Activated naive CD4-positive, alpha-beta T cell treated with anti-CD3 and anti-CD28 coated beads, Interleukin-2, amount 50 U/mL, for 72 hours (primary cell): ENCODE data around the gene CERS2. TPM values are rescaled to one million over a fixed set of nuclear protein-coding genes. Genes with fewer than 3 reads are reported as not detected.
A peak's percentile ranks its signal among the peaks of the same experiment; 100 is the strongest.

ENCODE experiments used
- ATAC-seq, 2 donors: fragments of 150-1000 bp; cut with Tn5 transposase; 2 replicates each; pipeline ENCODE4 v1.10.0; 2021; ENCODE audit warnings: mild to moderate bottlenecking in 2 of 2, moderate library complexity in 2 of 2
- DNase-seq, 2 donors: peaks; one replicate each; pipeline ENCODE4 v3.0.0; 2021 to 2022; ENCODE audit warnings: low spot score in 2 of 2
- H3K27ac Mint-ChIP-seq, 2 donors: one replicate each; pipeline ENCODE4 v1.8.0; 2022; ENCODE audit warnings: mild to moderate bottlenecking in 2 of 2, mixed read lengths in 2 of 2
- H3K36me3 Mint-ChIP-seq, 2 donors: one replicate each; pipeline ENCODE4 v1.8.0; 2022; ENCODE audit warnings: mixed read lengths in 2 of 2
- H3K9me3 Mint-ChIP-seq, 2 donors: one replicate each; pipeline ENCODE4 v1.8.0; 2022; ENCODE audit warnings: mixed read lengths in 2 of 2
- total RNA-seq, 2 donors: library from RNA; stranded (reverse); gene quantifications; one replicate each; pipeline ENCODE4 v1.2.3, GENCODE V29; 2022

Gene CERS2
- total RNA-seq = 100 to 1,000 TPM; 110 to 134 TPM

GRCh38 chr1:150974580-150975478 lies at the start of gene CERS2:
CERS2 (minus strand) TSS chr1:150974835; CDS start chr1:150969090, 5,745 bp downstream.
- peak; percentile 47 to 69 for ATAC-seq

GRCh38 chr1:151013518-151013917 lies 38.9 kb upstream of the CERS2 start:
- no peak overlapping the region for H3K27ac Mint-ChIP-seq
- ATAC-seq = no peak
- no peaks in the 10 kb centered on the region for H3K9me3 Mint-ChIP-seq
- peaks cover under 1 to 2% of the 10 kb centered on the region in 2 donors for H3K36me3 Mint-ChIP-seq
- no peak for DNase-seq

More at GRCh38 chr1:150974580-150975478, at the start of gene CERS2:
- Mint-ChIP-seq H3K9me3 (no peaks in the 10 kb centered on the region), H3K27ac (peak within 1 kb of the TSS; percentile 88 to 96), H3K36me3 (peaks cover 17% of the 10 kb centered on the region in 2 donors)
- peak; percentile 62 to 77 for DNase-seq

GRCh38 chr1:151012684-151013471 lies 38.2 kb upstream of the CERS2 start:
- Mint-ChIP-seq H3K36me3 (peaks cover 4 to 5% of the 10 kb centered on the region in 2 donors), H3K9me3 (no peaks in the 10 kb centered on the region), H3K27ac (no peak overlapping the region)
- ATAC-seq (no peak), DNase-seq (no peak)

GRCh38 chr1:151011154-151011850 lies 36.7 kb upstream of the CERS2 start:
- no peak for DNase-seq
- Mint-ChIP-seq H3K9me3 (no peaks in the 10 kb centered on the region), H3K27ac (no peak overlapping the region), H3K36me3 (peaks cover 4 to 10% of the 10 kb centered on the region in 2 donors)
- ATAC-seq = no peak

GRCh38 chr1:151010346-151010726 lies 35.7 kb upstream of the CERS2 start:
- no peak overlapping the region for H3K27ac Mint-ChIP-seq
- no peak for ATAC-seq
- no peaks in the 10 kb centered on the region for H3K9me3 Mint-ChIP-seq
- no peak for DNase-seq
- H3K36me3 Mint-ChIP-seq = peaks cover 10 to 20% of the 10 kb centered on the region in 2 donors

- peaks cover 10 to 21% of the 10 kb centered on the region in 2 donors for H3K36me3 Mint-ChIP-seq
- DNase-seq (no peak), ATAC-seq (no peak)
- H3K27ac Mint-ChIP-seq = peak overlapping the region; percentile 97
- H3K9me3 Mint-ChIP-seq = no peaks in the 10 kb centered on the region
Measured at GRCh38 chr1:151009674-151010345, 35.2 kb upstream of the CERS2 start.

GRCh38 chr1:151009206-151009587 lies 34.6 kb upstream of the CERS2 start:
- DNase-seq = no peak
- Mint-ChIP-seq H3K9me3 (no peaks in the 10 kb centered on the region), H3K36me3 (peaks cover 10 to 21% of the 10 kb centered on the region in 2 donors), H3K27ac (peak overlapping the region; percentile 97)
- peak in 1 of 2 donors; percentile 16 for ATAC-seq

- ATAC-seq (peak; percentile 80 to 90), DNase-seq (peak; percentile 93 to 97)
- H3K36me3 Mint-ChIP-seq = peaks cover 10 to 21% of the 10 kb centered on the region in 2 donors
- peak within 1 kb of the TSS; percentile 97 to 99 for H3K27ac Mint-ChIP-seq
- no peaks in the 10 kb centered on the region for H3K9me3 Mint-ChIP-seq
Measured at GRCh38 chr1:151008244-151009205, 33.9 kb upstream of the CERS2 start, which contains the start of gene PRUNE1. PRUNE1 (plus strand) TSS chr1:151008449; CDS start chr1:151008633, 184 bp downstream.

- peak overlapping the region; percentile 97 to 99 for H3K27ac Mint-ChIP-seq
- DNase-seq (no peak), ATAC-seq (no peak)
- peaks cover 10 to 21% of the 10 kb centered on the region in 2 donors for H3K36me3 Mint-ChIP-seq
- H3K9me3 Mint-ChIP-seq = no peaks in the 10 kb centered on the region
Measured at GRCh38 chr1:151007853-151008243, 33.2 kb upstream of the CERS2 start.

GRCh38 chr1:151006327-151007052 lies 31.9 kb upstream of the CERS2 start, which contains the start of gene MINDY1:
MINDY1 (minus strand) TSS chr1:151006902; CDS start chr1:151002617, 4,285 bp downstream.
- H3K36me3 Mint-ChIP-seq = peaks cover 16 to 29% of the 10 kb centered on the region in 2 donors
- no peaks in the 10 kb centered on the region for H3K9me3 Mint-ChIP-seq
- H3K27ac Mint-ChIP-seq = peak within 1 kb of the TSS; percentile 97 to 99
- ATAC-seq = peak; percentile 41 to 43
- DNase-seq = peak; percentile 44 to 62

GRCh38 chr1:151005729-151006319 lies 31.2 kb upstream of the CERS2 start:
- peaks cover 16 to 30% of the 10 kb centered on the region in 2 donors for H3K36me3 Mint-ChIP-seq
- H3K27ac Mint-ChIP-seq = peak overlapping the region; percentile 97 to 99
- H3K9me3 Mint-ChIP-seq = no peaks in the 10 kb centered on the region
- DNase-seq (no peak), ATAC-seq (peak in 1 of 2 donors; percentile 1)

GRCh38 chr1:151003180-151003579 lies 28.5 kb upstream of the CERS2 start:
- Mint-ChIP-seq H3K27ac (peak overlapping the region; percentile 88 to 97), H3K9me3 (no peaks in the 10 kb centered on the region), H3K36me3 (peaks cover 12 to 25% of the 10 kb centered on the region in 2 donors)
- DNase-seq = no peak
- ATAC-seq = no peak

GRCh38 chr1:151002611-151003010 lies 28.0 kb upstream of the CERS2 start:
- no peak for ATAC-seq
- Mint-ChIP-seq H3K36me3 (peaks cover 12 to 25% of the 10 kb centered on the region in 2 donors), H3K27ac (peak overlapping the region; percentile 88 to 97), H3K9me3 (no peaks in the 10 kb centered on the region)
- DNase-seq = no peak

GRCh38 chr1:151002051-151002450 lies 27.4 kb upstream of the CERS2 start:
- DNase-seq (no peak), ATAC-seq (no peak)
- Mint-ChIP-seq H3K9me3 (no peaks in the 10 kb centered on the region), H3K36me3 (peaks cover 12 to 25% of the 10 kb centered on the region in 2 donors), H3K27ac (peak overlapping the region; percentile 6 to 97)
